ENCODE results near the gene G6PC3. TPM values are rescaled to one million over a fixed set of nuclear protein-coding genes. Genes with fewer than 3 reads are reported as not detected.
"Not testable (repeated sequence)": the region's sequence is repeated elsewhere in the genome, so short reads cannot be mapped to it uniquely, and the experiment has no call there.

Gene G6PC3
- total and polyA plus RNA-seq, 10 of the 15 experiments (the other 5 are each of a cell fraction or from before 2014, with no cell fraction given), result 13.0 to 93.7 (median 43.0) TPM

DNA sequence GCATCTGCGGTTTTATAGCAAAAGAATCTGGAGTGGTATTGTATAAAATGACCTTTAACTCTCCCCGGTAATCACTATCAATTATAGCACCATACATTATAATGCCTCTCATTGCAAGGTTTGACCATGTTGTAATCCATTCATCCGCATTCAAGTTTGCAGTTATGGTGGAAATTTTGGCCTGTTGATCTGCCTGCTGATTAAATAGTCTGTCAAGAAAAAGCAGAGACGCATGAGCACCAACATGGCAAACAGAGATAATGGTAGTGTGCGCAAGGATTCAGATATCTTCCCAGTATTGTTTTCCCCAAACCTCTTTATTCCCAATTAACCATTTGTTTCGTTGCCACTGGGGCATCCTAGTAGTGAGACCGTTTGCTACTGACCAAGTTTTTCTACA, 49.3 kb upstream of the G6PC3 start:
- CTCF ChIA-PET, result interaction anchor here (1.0 to 1.2 kb wide), 2 partner anchors 22 to 31 kb away, joined by 3 to 4 read pairs; no protein-coding TSS in a partner anchor
- POLR2A ChIA-PET; BruUV-seq (replicated peaks); H3K4me3 ChIP-seq; DNase-seq (ENCODE audit: low read depth, low spot score); SMC1A ChIA-PET (ENCODE audit: uncharacterized antibody, unreplicated experiment); H2AFZ ChIP-seq (ENCODE audit: control insufficient read depth, low read depth, low read length); H3K9me3 ChIP-seq (replicated peaks; ENCODE audit: control insufficient read depth, insufficient read depth, low read length); H3K79me2 ChIP-seq (ENCODE audit: control insufficient read depth, insufficient read depth, low read length); H4K20me1 ChIP-seq (ENCODE audit: control insufficient read depth, insufficient read depth); RAD21 ChIA-PET (ENCODE audit: unreplicated experiment); H3K4me2 ChIP-seq (ENCODE audit: control insufficient read depth, insufficient read depth); FAIRE-seq; H3K9ac ChIP-seq (ENCODE audit: control insufficient read depth, insufficient read depth, low read length); intact Hi-C loops (cut with micrococcal nuclease; ENCODE audit: unreplicated experiment); ATAC-seq; H3K27ac ChIP-seq (ENCODE audit: control insufficient read depth, insufficient read depth); H3K4me1 ChIP-seq (ENCODE audit: control insufficient read depth, insufficient read depth, low read length); H3K27me3 ChIP-seq (replicated peaks in 1 of 2; ENCODE audit: control insufficient read depth in 2 of 2, insufficient read depth in 2 of 2, low read length in 1 of 2); H3K36me3 ChIP-seq (ENCODE audit: control insufficient read depth in 2 of 2, insufficient read depth in 2 of 2, low read length in 1 of 2): not testable (repeated sequence)
- 94% methylated on average over 7 of the region's 7 CpGs for WGBS (ENCODE audit: insufficient coverage, insufficient replicate concordance, low lambda C conversion rate, missing lambda C conversion rate)
- in situ Hi-C loops (cut with MboI), result loop anchor here (25.0 kb wide), 1 partner anchor 809 kb away; the partner anchor contains the start of gene TMEM106A

DNA sequence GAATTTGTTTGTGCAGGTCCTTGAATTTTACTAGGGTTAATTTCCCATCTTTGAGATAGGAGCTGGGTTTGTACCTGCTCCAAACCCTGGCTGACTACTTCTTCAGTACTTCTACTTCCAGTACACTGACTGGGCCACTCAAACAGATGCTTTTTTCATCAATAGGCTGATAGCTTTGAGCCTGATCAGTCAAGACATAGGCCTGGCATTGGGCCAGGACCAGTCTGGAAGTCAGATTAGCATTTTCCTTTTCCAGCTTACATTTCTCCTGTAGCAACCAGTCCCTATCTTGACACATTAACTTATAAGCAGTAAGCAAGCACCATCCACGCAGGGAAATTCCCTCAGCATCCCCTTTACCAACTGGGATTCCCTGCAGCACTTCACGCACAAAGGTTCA, 48.3 kb upstream of the G6PC3 start:
- H3K4me3 ChIP-seq, result no peak overlapping the region
- FAIRE-seq (no peak), ATAC-seq (no peak), DNase-seq (ENCODE audit: low read depth, low spot score) (no peak)
- no peaks in the 10 kb centered on the region for H3K4me1 ChIP-seq (ENCODE audit: control insufficient read depth, insufficient read depth, low read length)
- no peaks in the 10 kb centered on the region for H3K79me2 ChIP-seq (ENCODE audit: control insufficient read depth, insufficient read depth, low read length)
- in situ Hi-C loops (cut with MboI), result loop anchor here (25.0 kb wide), 1 partner anchor 810 kb away; the partner anchor contains the start of gene TMEM106A
- no peak overlapping the region for H3K27ac ChIP-seq (ENCODE audit: control insufficient read depth, insufficient read depth)
- no peaks in the 10 kb centered on the region for H4K20me1 ChIP-seq (ENCODE audit: control insufficient read depth, insufficient read depth)
- no peak overlapping the region for H2AFZ ChIP-seq (ENCODE audit: control insufficient read depth, low read depth, low read length)
- BruUV-seq (replicated peaks), result no TSS peak
- ChIA-PET POLR2A (no interaction called here), RAD21 (ENCODE audit: unreplicated experiment) (no interaction called here), SMC1A (ENCODE audit: uncharacterized antibody, unreplicated experiment) (interaction anchor here (1.6 kb wide), 1 partner anchor 22 kb away, joined by 5 read pairs; no protein-coding TSS in a partner anchor), CTCF (interaction anchor here (1.0 to 1.2 kb wide), 3 partner anchors 21 to 190 kb away, joined by 3 to 4 read pairs (median 3); no protein-coding TSS in a partner anchor)
- H3K9ac ChIP-seq (ENCODE audit: control insufficient read depth, insufficient read depth, low read length), result no peak overlapping the region
- H3K9me3 ChIP-seq (replicated peaks; ENCODE audit: control insufficient read depth, insufficient read depth, low read length), result no peaks in the 10 kb centered on the region
- peaks cover 0 to 2% of the 10 kb centered on the region in 2 experiments; a peak in 3 of 4 replicates for H3K36me3 ChIP-seq (ENCODE audit: control insufficient read depth in 2 of 2, insufficient read depth in 2 of 2, low read length in 1 of 2)
- WGBS (ENCODE audit: insufficient coverage, insufficient replicate concordance, low lambda C conversion rate, missing lambda C conversion rate), result 100% methylated on average over 2 of the region's 2 CpGs
- no peaks in the 10 kb centered on the region for H3K27me3 ChIP-seq (replicated peaks in 1 of 2; ENCODE audit: control insufficient read depth in 2 of 2, insufficient read depth in 2 of 2, low read length in 1 of 2)
- H3K4me2 ChIP-seq (ENCODE audit: control insufficient read depth, insufficient read depth), result no peak overlapping the region
- intact Hi-C loops (cut with micrococcal nuclease; ENCODE audit: unreplicated experiment), result no loop called here
- TF ChIP-seq E2F8 (IDR thresholded peaks at IDR 0.05; ENCODE audit: low read depth, partially characterized antibody), result no peak
- TF ChIP-seq, protein P1, sequence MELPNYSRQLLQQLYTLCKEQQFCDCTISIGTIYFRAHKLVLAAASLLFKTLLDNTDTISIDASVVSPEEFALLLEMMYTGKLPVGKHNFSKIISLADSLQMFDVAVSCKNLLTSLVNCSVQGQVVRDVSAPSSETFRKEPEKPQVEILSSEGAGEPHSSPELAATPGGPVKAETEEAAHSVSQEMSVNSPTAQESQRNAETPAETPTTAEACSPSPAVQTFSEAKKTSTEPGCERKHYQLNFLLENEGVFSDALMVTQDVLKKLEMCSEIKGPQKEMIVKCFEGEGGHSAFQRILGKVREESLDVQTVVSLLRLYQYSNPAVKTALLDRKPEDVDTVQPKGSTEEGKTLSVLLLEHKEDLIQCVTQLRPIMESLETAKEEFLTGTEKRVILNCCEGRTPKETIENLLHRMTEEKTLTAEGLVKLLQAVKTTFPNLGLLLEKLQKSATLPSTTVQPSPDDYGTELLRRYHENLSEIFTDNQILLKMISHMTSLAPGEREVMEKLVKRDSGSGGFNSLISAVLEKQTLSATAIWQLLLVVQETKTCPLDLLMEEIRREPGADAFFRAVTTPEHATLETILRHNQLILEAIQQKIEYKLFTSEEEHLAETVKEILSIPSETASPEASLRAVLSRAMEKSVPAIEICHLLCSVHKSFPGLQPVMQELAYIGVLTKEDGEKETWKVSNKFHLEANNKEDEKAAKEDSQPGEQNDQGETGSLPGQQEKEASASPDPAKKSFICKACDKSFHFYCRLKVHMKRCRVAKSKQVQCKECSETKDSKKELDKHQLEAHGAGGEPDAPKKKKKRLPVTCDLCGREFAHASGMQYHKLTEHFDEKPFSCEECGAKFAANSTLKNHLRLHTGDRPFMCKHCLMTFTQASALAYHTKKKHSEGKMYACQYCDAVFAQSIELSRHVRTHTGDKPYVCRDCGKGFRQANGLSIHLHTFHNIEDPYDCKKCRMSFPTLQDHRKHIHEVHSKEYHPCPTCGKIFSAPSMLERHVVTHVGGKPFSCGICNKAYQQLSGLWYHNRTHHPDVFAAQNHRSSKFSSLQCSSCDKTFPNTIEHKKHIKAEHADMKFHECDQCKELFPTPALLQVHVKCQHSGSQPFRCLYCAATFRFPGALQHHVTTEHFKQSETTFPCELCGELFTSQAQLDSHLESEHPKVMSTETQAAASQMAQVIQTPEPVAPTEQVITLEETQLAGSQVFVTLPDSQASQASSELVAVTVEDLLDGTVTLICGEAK (IDR thresholded peaks at IDR 0.05; ENCODE audit: borderline replicate concordance), result no peak
- TF ChIP-seq MEF2A (IDR thresholded peaks at IDR 0.05; ENCODE audit: insufficient read depth, low read depth, low read length), result no peak
- no peak for TF ChIP-seq FOXK2 (IDR thresholded peaks at IDR 0.05)
- TF ChIP-seq SRF (IDR thresholded peaks at IDR 0.05; ENCODE audit: low read depth in 2 of 2, low read length in 2 of 2), result no peak
- no peak for TF ChIP-seq EGR1 (IDR thresholded peaks at IDR 0.05; ENCODE audit: borderline replicate concordance in 1 of 2, low read depth in 2 of 2, low read length in 2 of 2)
- TF ChIP-seq, protein P2, sequence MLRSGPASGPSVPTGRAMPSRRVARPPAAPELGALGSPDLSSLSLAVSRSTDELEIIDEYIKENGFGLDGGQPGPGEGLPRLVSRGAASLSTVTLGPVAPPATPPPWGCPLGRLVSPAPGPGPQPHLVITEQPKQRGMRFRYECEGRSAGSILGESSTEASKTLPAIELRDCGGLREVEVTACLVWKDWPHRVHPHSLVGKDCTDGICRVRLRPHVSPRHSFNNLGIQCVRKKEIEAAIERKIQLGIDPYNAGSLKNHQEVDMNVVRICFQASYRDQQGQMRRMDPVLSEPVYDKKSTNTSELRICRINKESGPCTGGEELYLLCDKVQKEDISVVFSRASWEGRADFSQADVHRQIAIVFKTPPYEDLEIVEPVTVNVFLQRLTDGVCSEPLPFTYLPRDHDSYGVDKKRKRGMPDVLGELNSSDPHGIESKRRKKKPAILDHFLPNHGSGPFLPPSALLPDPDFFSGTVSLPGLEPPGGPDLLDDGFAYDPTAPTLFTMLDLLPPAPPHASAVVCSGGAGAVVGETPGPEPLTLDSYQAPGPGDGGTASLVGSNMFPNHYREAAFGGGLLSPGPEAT (IDR thresholded peaks at IDR 0.05; ENCODE audit: low read depth), result no peak
